Caco-2 (cell line): ENCODE results near the gene RRP15. TPM values are rescaled to one million over a fixed set of nuclear protein-coding genes. Genes with fewer than 3 reads are reported as not detected.

Source experiments
- BruUV-seq: library from RNA; stranded (reverse); fragments of 400-500 nt; replicated peaks from 2 replicates; lab custom pipeline; 2021; lab: Mats Ljungman, UMichigan
- CTCF ChIA-PET: fragments of 300-600 bp; sonication (Branson Sonifier 250); formaldehyde crosslinking; loops from one replicate; lab custom pipeline; 2022; ENCODE audit warnings: antibody characterized with exemption; lab: Charles Lee
- POLR2A ChIA-PET: fragments of 300-600 bp; sonication (Branson Sonifier 250); formaldehyde crosslinking; loops from one replicate; lab custom pipeline; 2022; ENCODE audit warnings: antibody characterized with exemption; lab: Charles Lee
- DNase-seq, 2 experiments: peaks; one replicate each; pipeline versions ENCODE4 v3.0.0 to v3.0.0-alpha.2; 2020 to 2022
- H3K27me3 ChIP-seq: replicated peaks from 2 replicates; pipeline ENCODE4 v1.6.0; 2011; ENCODE audit warnings: low read length; ENCODE audit not compliant: control insufficient read depth, insufficient read depth
- H3K36me3 ChIP-seq: 2 replicates; pipeline ENCODE4 v1.5.1; 2011; ENCODE audit warnings: low read length; ENCODE audit not compliant: control insufficient read depth, insufficient read depth
- H3K4me1 ChIP-seq: fragments of 250-450 bp; sonication (Bioruptor Pico); 2 replicates; pipeline ENCODE4 v1.5.1; 2020; ENCODE audit warnings: mild to moderate bottlenecking
- H3K4me3 ChIP-seq: 2 replicates; pipeline ENCODE4 v1.5.1; 2011; ENCODE audit warnings: low read depth, mild to moderate bottlenecking, control low read depth, low read length
- H3K9me3 ChIP-seq: fragments of 250-450 bp; sonication (Bioruptor Pico); 2 replicates; pipeline ENCODE4 v1.5.1; 2020; ENCODE audit warnings: mild to moderate bottlenecking, moderate library complexity
- H3K27ac Mint-ChIP-seq: one replicate; pipeline ENCODE4 v1.8.0; 2022; ENCODE audit warnings: mixed read lengths; ENCODE audit not compliant: unreplicated experiment
- H3K27me3 Mint-ChIP-seq: one replicate; pipeline ENCODE4 v1.8.0; 2022; ENCODE audit warnings: mixed read lengths; ENCODE audit not compliant: insufficient read depth, unreplicated experiment
- H3K36me3 Mint-ChIP-seq: one replicate; pipeline ENCODE4 v1.8.0; 2022; ENCODE audit warnings: mild to moderate bottlenecking, mixed read lengths; ENCODE audit not compliant: insufficient read depth, unreplicated experiment
- H3K4me1 Mint-ChIP-seq: one replicate; pipeline ENCODE4 v1.8.0; 2022; ENCODE audit warnings: low read depth, mixed read lengths; ENCODE audit not compliant: unreplicated experiment
- H3K4me3 Mint-ChIP-seq: one replicate; pipeline ENCODE4 v1.8.0; 2022; ENCODE audit warnings: mild to moderate bottlenecking, moderate library complexity, mixed read lengths; ENCODE audit not compliant: unreplicated experiment
- H3K9me3 Mint-ChIP-seq: one replicate; pipeline ENCODE4 v1.8.0; 2022; ENCODE audit warnings: mixed read lengths; ENCODE audit not compliant: unreplicated experiment
- CTCF ChIP-seq, 2 experiments: fragments of 200-600 bp in 1 of 2; IDR thresholded peaks; 1 replicate in 1 of 2; 2 replicates in 1 of 2; pipeline versions ENCODE4 v1.5.1 to v1.8.0; 2011 to 2022; ENCODE audit warnings: antibody characterized with exemption in 1 of 2, control low read depth in 1 of 2, inconsistent platforms in 1 of 2, low read depth in 1 of 2, low read length in 1 of 2, mild to moderate bottlenecking in 1 of 2, moderate library complexity in 1 of 2; ENCODE audit not compliant: insufficient read depth in 1 of 2, severe bottlenecking in 1 of 2, unreplicated experiment in 1 of 2
- intact Hi-C: fragments of 100-400 bp; cut with micrococcal nuclease; formaldehyde crosslinking; loops from one replicate; pipeline ENCODE4 v1.10.0; 2022; ENCODE audit not compliant: unreplicated experiment
- total RNA-seq: library from RNA; stranded (reverse); gene quantifications from 2 replicates; pipeline ENCODE4 v1.2.3, GENCODE V29; 2022

RRP15 gene
- total RNA-seq, 1 experiment from 2014 or later: 44.5 TPM

GRCh38 chr1:218305472-218306064, 20.5 kb downstream of the RRP15 start:
- Mint-ChIP-seq H3K4me3 (no peak overlapping the region), H3K27ac (no peak overlapping the region), H3K36me3 (peaks cover 36% of the 10 kb centered on the region), H3K4me1 (peaks cover 19% of the 10 kb centered on the region), H3K9me3 (no peaks in the 10 kb centered on the region), H3K27me3 (no peaks in the 10 kb centered on the region)
- H3K4me1 ChIP-seq: peaks cover 18% of the 10 kb centered on the region
- no peak overlapping the region for H3K4me3 ChIP-seq
- H3K27me3 ChIP-seq: no peaks in the 10 kb centered on the region
- H3K9me3 ChIP-seq: no peaks in the 10 kb centered on the region; the same call in 1 of the 2 replicates
- H3K36me3 ChIP-seq: peaks cover 2% of the 10 kb centered on the region; the same call in 1 of the 2 replicates
- ChIA-PET POLR2A (no interaction called here), CTCF (no interaction called here)
- intact Hi-C loops: no loop called here
- no peak for TF ChIP-seq CTCF (IDR thresholded peaks at IDR 0.05; ENCODE audit: insufficient read depth in 1 of 2, low read depth in 1 of 2, low read length in 1 of 2, severe bottlenecking in 1 of 2, unreplicated experiment in 1 of 2)
- DNase-seq: no peak
- BruUV-seq: no TSS peak

GRCh38 chr1:218312509-218312908, 27.4 kb downstream of the RRP15 start:
- Mint-ChIP-seq H3K4me3 (no peak overlapping the region), H3K27me3 (no peaks in the 10 kb centered on the region), H3K36me3 (peaks cover 25% of the 10 kb centered on the region), H3K4me1 (peaks cover 11% of the 10 kb centered on the region), H3K9me3 (no peaks in the 10 kb centered on the region), H3K27ac (no peak overlapping the region)
- no peaks in the 10 kb centered on the region for H3K36me3 ChIP-seq
- no peak for TF ChIP-seq CTCF (IDR thresholded peaks at IDR 0.05; ENCODE audit: insufficient read depth in 1 of 2, low read depth in 1 of 2, low read length in 1 of 2, severe bottlenecking in 1 of 2, unreplicated experiment in 1 of 2)
- no peak overlapping the region for H3K4me3 ChIP-seq
- POLR2A ChIA-PET: no interaction called here
- CTCF ChIA-PET: no interaction called here
- no peaks in the 10 kb centered on the region for H3K4me1 ChIP-seq
- BruUV-seq: no TSS peak
- DNase-seq: no peak
- H3K27me3 ChIP-seq: no peaks in the 10 kb centered on the region
- intact Hi-C loops: no loop called here
- no peaks in the 10 kb centered on the region; the same call in 1 of the 2 replicates for H3K9me3 ChIP-seq

GRCh38 chr1:218314316-218314715, 29.2 kb downstream of the RRP15 start:
- no peaks in the 10 kb centered on the region for H3K9me3 Mint-ChIP-seq
- CTCF ChIA-PET: no interaction called here

More at GRCh38 chr1:218314316-218314715, 29.2 kb downstream of the RRP15 start:
- intact Hi-C loops: no loop called here
- no peaks in the 10 kb centered on the region; the same call in 1 of the 2 replicates for H3K9me3 ChIP-seq
- Mint-ChIP-seq H3K4me1 (peaks cover 6% of the 10 kb centered on the region), H3K4me3 (no peak overlapping the region), H3K27ac (no peak overlapping the region), H3K27me3 (no peaks in the 10 kb centered on the region), H3K36me3 (peaks cover 8% of the 10 kb centered on the region)
- POLR2A ChIA-PET: no interaction called here
- TF ChIP-seq CTCF (IDR thresholded peaks at IDR 0.05; ENCODE audit: insufficient read depth in 1 of 2, low read depth in 1 of 2, low read length in 1 of 2, severe bottlenecking in 1 of 2, unreplicated experiment in 1 of 2): no peak
- no peak for DNase-seq
- no TSS peak for BruUV-seq
- H3K36me3 ChIP-seq: no peaks in the 10 kb centered on the region
- H3K4me3 ChIP-seq: no peak overlapping the region
- no peaks in the 10 kb centered on the region for H3K27me3 ChIP-seq
- H3K4me1 ChIP-seq: no peaks in the 10 kb centered on the region
